Mucosa of descending colon (tissue), 3 donors: Measurements from ENCODE around the gene CHD3. TPM values are rescaled to one million over a fixed set of nuclear protein-coding genes. Genes with fewer than 3 reads are reported as not detected.

Source experiments
- ATAC-seq: fragments of 200-7000 bp; cut with Tn5 transposase; one replicate; pipeline ENCODE4 v1.9.1; 2020; ENCODE audit warnings: mild to moderate bottlenecking, moderate library complexity
- DNase-seq, 3 donors: peaks; one replicate each; pipeline ENCODE4 v3.0.0-alpha.2; 2020
- H3K36me3 ChIP-seq: fragments of 200-600 bp; one replicate; pipeline ENCODE4 v1.8.0; 2021; ENCODE audit warnings: low read depth, mild to moderate bottlenecking
- H3K4me1 ChIP-seq: fragments of 200-600 bp; one replicate; pipeline ENCODE4 v1.8.0; 2021; ENCODE audit warnings: low read depth, mild to moderate bottlenecking
- H3K4me3 ChIP-seq: fragments of 200-600 bp; one replicate; pipeline ENCODE4 v1.8.0; 2021; ENCODE audit warnings: mild to moderate bottlenecking
- H3K9me3 ChIP-seq: fragments of 200-600 bp; one replicate; pipeline ENCODE4 v1.8.0; 2021; ENCODE audit warnings: mild to moderate bottlenecking
- intact Hi-C, 2 donors: fragments of 100-400 bp; cut with DNase I in 1 of 2; cut with micrococcal nuclease in 1 of 2; formaldehyde crosslinking; loops; one replicate each; pipeline versions ENCODE4 v1.11.0 to v1.11.1; 2022; cut with DNase I, micrococcal nuclease
- total RNA-seq, 3 donors: library from RNA; stranded (reverse); fragmentation: NEBNext Ultra II Directional in 2 of 3; extraction: Animal tissue kit (Norgen Biotek cat#: 25700) in 2 of 3; gene quantifications; one replicate each; pipeline versions ENCODE4 v1.2.1 to v1.2.4, GENCODE V29; 2021 to 2023
- TF ChIP-seq, protein P1 (sequence below): fragments of 200-600 bp; IDR thresholded peaks from one replicate; pipeline ENCODE4 v1.8.0; 2022; ENCODE audit warnings: antibody characterized with exemption, mild to moderate bottlenecking
- donor health status: DM: no; HTN: no; CAD: no; lungs with moderate emphysema.
- donor health status: DM: no; HTN: no; CAD: no.
- donor health status: DM: no; HTN: yes; CAD: no.

The CHD3 gene
- total RNA-seq, 3 donors from 2014 or later = 52.7 to 151 (median 56.5) TPM

DNA sequence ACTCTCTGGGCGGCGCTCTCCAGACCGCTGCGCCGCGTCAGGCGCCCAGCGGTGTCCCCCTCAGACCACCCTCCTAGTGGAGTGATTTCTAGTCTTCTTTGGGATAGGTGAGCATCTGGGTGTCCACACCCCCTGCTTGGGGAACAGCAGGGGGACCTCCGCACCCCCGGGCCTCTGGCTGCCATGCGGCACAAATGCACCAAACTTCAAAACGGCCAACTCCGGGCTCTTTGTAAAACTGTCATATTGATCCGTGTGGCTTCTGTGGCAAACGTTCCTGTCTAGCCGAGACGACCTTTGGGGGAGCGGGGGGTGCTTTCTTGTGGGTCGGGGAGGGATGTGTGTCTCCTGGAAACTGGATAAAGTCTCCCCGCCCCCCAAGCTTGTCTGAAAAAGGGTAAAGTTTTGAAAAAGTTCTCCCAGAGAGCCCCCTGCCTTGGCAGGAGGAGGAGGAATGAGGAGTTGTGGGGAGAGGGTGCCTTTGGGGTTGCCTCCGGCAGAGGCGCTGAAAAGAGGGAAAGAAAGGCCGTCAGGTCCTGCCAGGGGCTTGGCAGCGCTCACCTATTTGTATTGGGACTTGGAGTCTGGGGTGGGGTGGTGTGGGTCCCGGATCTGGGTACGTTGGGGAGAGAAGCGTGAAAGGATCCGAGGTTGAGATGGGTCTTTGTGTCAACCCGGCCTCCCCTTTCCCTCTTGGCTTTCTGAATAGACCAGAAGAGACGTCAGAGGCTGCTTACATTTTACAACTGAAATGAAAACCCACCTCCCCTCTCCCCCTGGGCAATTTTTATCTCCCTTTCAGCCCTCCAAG is 2.2 kb upstream of the CHD3 start:
- TF ChIP-seq, protein P1, sequence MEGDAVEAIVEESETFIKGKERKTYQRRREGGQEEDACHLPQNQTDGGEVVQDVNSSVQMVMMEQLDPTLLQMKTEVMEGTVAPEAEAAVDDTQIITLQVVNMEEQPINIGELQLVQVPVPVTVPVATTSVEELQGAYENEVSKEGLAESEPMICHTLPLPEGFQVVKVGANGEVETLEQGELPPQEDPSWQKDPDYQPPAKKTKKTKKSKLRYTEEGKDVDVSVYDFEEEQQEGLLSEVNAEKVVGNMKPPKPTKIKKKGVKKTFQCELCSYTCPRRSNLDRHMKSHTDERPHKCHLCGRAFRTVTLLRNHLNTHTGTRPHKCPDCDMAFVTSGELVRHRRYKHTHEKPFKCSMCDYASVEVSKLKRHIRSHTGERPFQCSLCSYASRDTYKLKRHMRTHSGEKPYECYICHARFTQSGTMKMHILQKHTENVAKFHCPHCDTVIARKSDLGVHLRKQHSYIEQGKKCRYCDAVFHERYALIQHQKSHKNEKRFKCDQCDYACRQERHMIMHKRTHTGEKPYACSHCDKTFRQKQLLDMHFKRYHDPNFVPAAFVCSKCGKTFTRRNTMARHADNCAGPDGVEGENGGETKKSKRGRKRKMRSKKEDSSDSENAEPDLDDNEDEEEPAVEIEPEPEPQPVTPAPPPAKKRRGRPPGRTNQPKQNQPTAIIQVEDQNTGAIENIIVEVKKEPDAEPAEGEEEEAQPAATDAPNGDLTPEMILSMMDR = no peak
- H3K9me3 ChIP-seq = no peaks in the 10 kb centered on the region
- ATAC-seq = peak; percentile 0
- peaks cover 49% of the 10 kb centered on the region for H3K4me1 ChIP-seq
- H3K4me3 ChIP-seq = no peak overlapping the region
- intact Hi-C loops = no loop called here
- no peaks in the 10 kb centered on the region for H3K36me3 ChIP-seq
- peak; percentile 53 to 68 (median 66) for DNase-seq

DNA sequence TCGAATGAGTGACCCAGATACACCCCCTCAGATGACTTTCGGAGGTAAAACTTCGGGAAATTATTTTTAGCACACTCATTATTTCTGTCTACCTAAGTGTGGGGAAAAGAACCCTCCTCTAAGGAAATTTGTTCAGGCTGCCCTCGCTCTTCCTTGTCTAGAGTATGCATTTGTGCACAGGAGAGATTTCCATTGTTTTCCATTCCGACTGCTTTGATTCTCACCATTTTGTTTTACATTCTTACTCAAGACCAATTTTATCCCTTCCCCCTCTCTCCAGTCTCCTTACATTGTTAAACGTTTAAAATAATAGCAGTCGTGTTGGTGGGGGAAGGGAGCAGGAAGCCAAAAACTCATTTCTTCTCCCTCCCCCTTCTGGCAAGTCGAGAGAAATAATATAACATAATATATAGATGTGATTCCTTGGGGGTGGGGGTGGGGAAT is 1.5 kb upstream of the CHD3 start:
- Histone ChIP-seq H3K36me3 (no peaks in the 10 kb centered on the region), H3K4me3 (no peak overlapping the region), H3K9me3 (no peaks in the 10 kb centered on the region), H3K4me1 (peaks cover 42% of the 10 kb centered on the region)
- intact Hi-C loops = no loop called here
- TF ChIP-seq, protein P1 = no peak
- peak in 1 of 3 donors; percentile 25 for DNase-seq
- ATAC-seq = no peak

DNA sequence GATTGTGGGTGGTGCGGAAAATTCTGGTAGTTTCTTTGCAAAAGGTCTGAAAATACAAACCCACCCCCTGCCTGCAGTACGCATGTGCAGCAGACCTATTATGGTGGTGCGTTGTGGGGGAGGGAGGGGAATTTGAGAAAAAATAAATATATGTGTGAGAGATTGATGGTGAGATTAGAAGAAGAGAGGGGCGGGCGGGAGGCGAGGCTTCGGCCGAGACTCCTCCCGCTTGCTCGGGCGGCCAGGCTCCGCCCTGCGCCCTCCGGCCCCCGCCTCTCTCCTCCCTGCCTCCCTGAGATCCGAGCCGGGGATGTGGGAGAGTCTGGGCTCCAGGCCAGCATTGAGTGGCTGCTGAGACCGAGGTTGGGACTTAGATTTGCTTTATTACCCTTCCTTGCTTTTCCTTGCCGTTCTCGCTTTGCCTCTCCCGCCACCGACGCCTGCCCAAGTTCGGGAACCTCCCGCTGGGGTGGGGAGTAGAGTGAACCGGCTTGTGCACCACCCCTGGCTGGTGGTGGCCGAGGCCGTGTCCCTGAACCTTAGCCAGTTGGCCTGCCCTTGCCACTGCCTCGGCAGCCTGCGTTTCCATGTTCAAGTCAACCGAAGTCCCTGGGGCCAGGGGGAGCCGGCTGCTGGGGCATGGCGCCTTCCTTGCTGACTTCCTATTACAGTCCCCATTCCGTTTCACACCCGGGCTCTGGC is 956 bp upstream of the CHD3 start:
- TF ChIP-seq, protein P1 = peak; percentile 6
- intact Hi-C loops = no loop called here
- ATAC-seq (peak; percentile 85), DNase-seq (peak; percentile 94 to 95 (median 94))
- no peaks in the 10 kb centered on the region for H3K36me3 ChIP-seq
- peak overlapping the region; percentile 14 for H3K4me3 ChIP-seq
- H3K4me1 ChIP-seq = peaks cover 38% of the 10 kb centered on the region
- no peaks in the 10 kb centered on the region for H3K9me3 ChIP-seq

DNA sequence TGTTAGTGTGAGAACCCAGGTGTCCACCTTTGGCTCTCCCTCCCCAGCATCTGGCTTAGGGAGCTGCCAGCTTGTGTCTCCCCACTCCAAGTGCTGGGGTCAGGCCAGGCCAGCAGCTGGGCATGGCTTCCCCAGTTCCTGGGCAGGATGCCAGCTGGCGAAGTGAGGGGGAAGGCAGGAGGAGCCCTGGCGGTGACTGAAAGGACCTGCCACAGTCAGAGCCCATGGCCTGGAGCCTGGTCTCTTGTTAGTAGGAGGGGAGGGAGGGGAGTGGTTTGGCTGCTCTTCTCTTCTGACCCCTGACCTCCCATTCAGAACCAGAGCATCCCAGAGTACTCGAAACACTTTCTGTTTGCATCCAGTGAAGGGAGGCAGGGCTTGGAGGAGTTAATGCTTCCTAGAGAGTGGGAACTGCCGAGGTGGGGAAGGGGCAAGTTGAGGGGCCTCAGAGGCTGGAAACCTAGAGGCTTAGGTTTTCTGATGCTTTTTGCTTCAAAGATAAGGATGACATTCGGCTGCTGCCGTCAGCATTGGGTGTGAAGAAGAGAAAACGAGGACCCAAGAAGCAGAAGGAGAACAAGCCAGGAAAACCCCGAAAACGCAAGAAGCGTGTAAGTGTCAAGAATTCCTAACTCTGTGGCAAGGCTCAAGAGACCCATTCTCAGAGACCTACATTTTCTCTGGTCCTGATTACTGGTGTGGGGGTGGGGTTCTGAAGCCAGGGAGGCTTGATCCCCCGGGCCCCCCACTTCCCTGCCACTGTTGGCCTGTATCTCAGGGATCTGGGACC is 772 bp downstream of the CHD3 start:
- Histone ChIP-seq H3K36me3 (no peaks in the 10 kb centered on the region), H3K9me3 (no peaks in the 10 kb centered on the region), H3K4me3 (no peak overlapping the region), H3K4me1 (peaks cover 35% of the 10 kb centered on the region)
- ATAC-seq (peak; percentile 61), DNase-seq (peak; percentile 95 to 98 (median 97))
- TF ChIP-seq, protein P1 = peak; percentile 30
- intact Hi-C loops = no loop called here

DNA sequence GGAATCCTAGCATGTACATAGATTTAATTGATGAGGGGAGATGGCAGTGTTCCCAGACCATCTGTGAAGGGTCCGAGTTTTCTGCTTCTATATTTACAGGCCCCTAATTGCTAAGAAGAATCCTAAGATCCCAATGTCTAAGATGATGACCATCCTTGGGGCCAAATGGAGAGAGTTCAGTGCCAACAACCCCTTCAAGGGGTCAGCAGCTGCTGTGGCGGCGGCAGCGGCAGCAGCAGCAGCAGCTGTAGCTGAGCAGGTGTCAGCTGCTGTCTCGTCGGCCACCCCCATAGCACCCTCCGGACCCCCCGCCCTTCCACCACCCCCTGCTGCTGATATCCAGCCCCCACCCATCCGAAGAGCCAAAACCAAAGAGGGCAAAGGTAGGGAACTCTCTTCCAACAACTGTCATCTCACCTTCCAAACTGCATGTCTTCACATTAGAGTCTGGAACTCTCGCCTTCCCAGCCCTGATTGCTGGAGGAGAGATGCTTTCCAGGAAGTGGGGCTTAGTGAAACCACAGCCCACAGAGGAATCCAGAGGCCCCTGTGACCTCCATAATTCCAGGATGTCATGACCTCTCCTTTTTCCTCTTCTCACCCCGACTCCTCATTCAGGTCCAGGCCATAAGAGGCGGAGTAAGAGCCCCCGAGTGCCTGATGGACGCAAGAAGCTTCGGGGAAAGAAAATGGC is 4.7 kb downstream of the CHD3 start:
- ATAC-seq = no peak
- DNase-seq = no peak
- Histone ChIP-seq H3K9me3 (no peaks in the 10 kb centered on the region), H3K4me1 (peaks cover 17% of the 10 kb centered on the region), H3K36me3 (peaks cover 3% of the 10 kb centered on the region), H3K4me3 (no peak overlapping the region)
- intact Hi-C loops = no loop called here
- TF ChIP-seq, protein P1 = no peak
